ENCODE data around the gene ATOH8.

ATOH8 gene

DNA sequence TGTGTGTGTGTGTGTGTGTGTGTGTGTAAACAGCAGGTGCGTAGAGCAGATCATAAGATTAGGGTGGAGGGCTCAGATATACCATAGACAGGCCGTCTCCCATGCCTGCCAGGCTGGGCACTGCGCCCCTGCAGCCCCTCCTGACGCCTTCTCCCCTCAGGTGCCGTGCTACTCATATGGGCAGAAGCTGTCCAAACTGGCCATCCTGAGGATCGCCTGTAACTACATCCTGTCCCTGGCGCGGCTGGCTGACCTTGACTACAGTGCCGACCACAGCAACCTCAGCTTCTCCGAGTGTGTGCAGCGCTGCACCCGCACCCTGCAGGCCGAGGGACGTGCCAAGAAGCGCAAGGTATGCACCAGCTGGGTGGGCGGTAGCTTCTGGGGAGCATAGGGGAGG is 10.0 kb downstream of the ATOH8 start:
- Histone ChIP-seq H3K27ac (no peak overlapping the region), H3K4me3 (ENCODE audit: low read depth, low read length) (no peak overlapping the region), H3K36me3 (replicated peaks) (no peaks in the 10 kb centered on the region), H3K27me3 (replicated peaks) (no peaks in the 10 kb centered on the region)
- in situ Hi-C loops (cut with HindIII; ENCODE audit: low pct_ligation_motif_present, low sequenced_read_pairs), result no loop called here
- TF ChIP-seq, protein P1, sequence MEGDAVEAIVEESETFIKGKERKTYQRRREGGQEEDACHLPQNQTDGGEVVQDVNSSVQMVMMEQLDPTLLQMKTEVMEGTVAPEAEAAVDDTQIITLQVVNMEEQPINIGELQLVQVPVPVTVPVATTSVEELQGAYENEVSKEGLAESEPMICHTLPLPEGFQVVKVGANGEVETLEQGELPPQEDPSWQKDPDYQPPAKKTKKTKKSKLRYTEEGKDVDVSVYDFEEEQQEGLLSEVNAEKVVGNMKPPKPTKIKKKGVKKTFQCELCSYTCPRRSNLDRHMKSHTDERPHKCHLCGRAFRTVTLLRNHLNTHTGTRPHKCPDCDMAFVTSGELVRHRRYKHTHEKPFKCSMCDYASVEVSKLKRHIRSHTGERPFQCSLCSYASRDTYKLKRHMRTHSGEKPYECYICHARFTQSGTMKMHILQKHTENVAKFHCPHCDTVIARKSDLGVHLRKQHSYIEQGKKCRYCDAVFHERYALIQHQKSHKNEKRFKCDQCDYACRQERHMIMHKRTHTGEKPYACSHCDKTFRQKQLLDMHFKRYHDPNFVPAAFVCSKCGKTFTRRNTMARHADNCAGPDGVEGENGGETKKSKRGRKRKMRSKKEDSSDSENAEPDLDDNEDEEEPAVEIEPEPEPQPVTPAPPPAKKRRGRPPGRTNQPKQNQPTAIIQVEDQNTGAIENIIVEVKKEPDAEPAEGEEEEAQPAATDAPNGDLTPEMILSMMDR (IDR thresholded peaks at IDR 0.05; ENCODE audit: low read depth, low read length, missing control alignments), result no peak
- DNase-seq, result no peak

DNA sequence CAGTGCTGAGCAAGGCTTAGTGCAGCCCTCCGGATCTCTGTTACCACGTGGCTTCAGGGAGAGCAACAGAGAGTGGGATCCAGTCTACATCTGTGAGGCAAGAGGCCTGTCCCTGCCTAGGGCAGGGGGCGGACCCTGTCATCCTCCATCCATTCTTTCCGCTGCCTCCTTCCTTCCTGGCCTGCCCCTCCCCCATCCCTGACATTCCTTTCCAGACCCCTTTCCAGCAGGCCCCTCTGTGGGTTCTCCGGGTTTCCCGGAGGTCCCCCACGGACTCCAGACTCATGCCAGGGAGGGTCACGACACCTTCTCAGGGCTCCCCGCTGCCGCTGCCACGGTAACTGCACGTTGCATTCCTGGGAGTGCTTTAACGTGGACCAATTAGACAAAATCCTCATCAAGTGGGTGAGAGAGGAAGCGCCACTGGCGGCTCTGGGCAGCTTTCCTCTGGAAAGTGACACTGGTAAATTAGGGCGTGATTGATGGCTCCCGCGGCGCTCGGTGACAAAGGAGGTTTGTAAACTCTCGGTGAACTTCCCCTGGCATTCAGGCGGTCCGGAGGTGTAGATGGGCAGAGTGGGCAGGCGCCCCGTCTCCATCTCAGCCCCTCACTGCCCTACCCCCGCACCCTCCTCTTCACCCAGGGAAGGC is 11.4 kb downstream of the ATOH8 start:
- TF ChIP-seq, protein P1 (IDR thresholded peaks at IDR 0.05; ENCODE audit: low read depth, low read length, missing control alignments), result no peak
- no peak for DNase-seq
- Histone ChIP-seq H3K36me3 (replicated peaks) (no peaks in the 10 kb centered on the region), H3K4me3 (ENCODE audit: low read depth, low read length) (no peak overlapping the region), H3K27me3 (replicated peaks) (no peaks in the 10 kb centered on the region), H3K27ac (no peak overlapping the region)
- in situ Hi-C loops (cut with HindIII; ENCODE audit: low pct_ligation_motif_present, low sequenced_read_pairs), result no loop called here

DNA sequence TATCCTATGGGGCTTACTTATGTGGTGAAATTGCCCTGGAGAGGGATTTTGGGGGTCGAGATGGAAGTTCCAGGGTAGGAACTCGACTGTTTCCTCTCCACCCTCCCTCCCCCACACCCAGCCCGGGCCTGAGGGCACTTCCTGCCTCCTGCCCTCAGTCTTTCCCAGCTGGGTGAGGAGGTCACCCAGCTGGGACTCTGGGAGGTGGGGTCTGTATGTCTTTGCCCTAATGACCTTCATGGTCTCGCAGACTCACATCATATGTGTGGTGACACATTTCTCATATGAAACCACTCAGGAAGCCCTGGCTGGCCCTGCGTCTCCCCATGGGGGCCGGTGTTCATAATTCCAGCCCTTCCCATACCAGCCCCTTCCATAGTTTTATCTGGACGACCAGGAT is 12.4 kb downstream of the ATOH8 start:
- Histone ChIP-seq H3K4me3 (ENCODE audit: low read depth, low read length) (no peak overlapping the region), H3K27me3 (replicated peaks) (no peaks in the 10 kb centered on the region), H3K36me3 (replicated peaks) (no peaks in the 10 kb centered on the region), H3K27ac (no peak overlapping the region)
- TF ChIP-seq, protein P1 (IDR thresholded peaks at IDR 0.05; ENCODE audit: low read depth, low read length, missing control alignments), result no peak
- DNase-seq, result no peak
- in situ Hi-C loops (cut with HindIII; ENCODE audit: low pct_ligation_motif_present, low sequenced_read_pairs), result no loop called here

DNA sequence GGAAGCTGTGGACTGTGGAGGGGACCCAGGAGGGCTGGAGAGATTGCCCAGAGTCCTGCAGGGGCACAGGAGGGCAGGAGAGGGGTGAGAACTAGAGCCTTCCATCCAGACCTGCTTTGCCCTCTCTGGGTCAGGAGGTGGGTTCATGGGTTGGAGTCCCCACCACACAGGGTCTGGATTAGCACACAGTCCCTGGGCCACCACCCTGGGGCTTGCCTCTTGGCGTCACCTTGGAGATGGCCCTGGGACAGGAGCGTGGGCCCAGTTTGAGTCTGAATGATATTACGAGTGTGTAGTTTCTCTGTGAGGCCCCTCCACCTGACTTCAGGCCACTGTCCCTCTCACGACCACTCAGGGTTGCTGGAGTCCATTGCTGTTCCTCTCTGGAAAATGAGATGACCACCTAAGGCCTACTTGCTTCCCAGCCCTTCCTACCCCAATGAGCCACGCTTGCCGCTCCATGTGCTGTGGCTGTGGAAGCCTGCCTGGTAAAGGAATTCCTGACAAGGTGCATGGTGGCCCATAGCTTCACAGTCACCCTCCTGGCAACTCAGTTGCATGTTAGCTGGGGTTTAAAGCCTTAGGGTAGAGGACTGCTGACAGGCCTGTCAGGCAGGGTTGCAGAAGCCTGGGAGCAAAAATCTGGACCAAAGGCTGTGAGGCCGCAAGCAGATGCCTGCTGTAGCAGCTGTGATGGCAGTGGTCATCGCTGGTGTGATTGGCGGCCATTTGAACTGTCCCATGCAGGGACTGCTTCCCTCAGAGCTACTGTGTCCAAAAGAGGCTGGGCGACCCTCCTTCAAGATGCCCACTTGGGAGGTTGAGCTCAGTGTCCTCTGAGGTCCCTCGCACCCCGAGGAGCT is 14.2 kb downstream of the ATOH8 start:
- TF ChIP-seq, protein P1 (IDR thresholded peaks at IDR 0.05; ENCODE audit: low read depth, low read length, missing control alignments), result no peak
- Histone ChIP-seq H3K27me3 (replicated peaks) (no peaks in the 10 kb centered on the region), H3K27ac (no peak overlapping the region), H3K36me3 (replicated peaks) (no peaks in the 10 kb centered on the region), H3K4me3 (ENCODE audit: low read depth, low read length) (no peak overlapping the region)
- no peak for DNase-seq
- in situ Hi-C loops (cut with HindIII; ENCODE audit: low pct_ligation_motif_present, low sequenced_read_pairs), result no loop called here

DNA sequence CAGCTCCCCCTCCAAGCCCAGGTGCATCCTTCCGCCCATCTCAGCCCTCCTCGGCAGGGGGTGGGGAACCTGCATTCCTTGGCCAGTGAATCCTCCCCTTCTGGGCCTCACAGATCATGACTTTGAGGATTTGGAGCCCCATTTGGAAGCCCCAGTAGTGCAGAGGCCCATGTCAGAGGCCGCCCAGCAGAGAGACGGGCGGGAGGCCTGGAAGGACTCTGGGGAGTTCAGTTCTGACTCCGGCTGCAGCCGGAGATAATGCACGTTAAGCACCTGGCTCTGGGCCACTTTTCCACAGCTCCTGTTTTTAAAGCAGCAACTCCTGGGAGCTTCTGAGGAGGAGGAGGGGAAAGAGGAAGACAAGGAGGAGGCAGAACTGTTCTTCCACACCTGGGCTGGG is 14.9 kb downstream of the ATOH8 start:
- no peaks in the 10 kb centered on the region for H3K36me3 ChIP-seq (replicated peaks)
- TF ChIP-seq, protein P1 (IDR thresholded peaks at IDR 0.05; ENCODE audit: low read depth, low read length, missing control alignments), result no peak
- in situ Hi-C loops (cut with HindIII; ENCODE audit: low pct_ligation_motif_present, low sequenced_read_pairs), result no loop called here
- H3K27me3 ChIP-seq (replicated peaks), result no peaks in the 10 kb centered on the region
- DNase-seq, result peak; percentile 28
- H3K4me3 ChIP-seq (ENCODE audit: low read depth, low read length), result no peak overlapping the region
- no peak overlapping the region for H3K27ac ChIP-seq
